ENCODE measurements around the gene TRIM2.

Gene TRIM2

GRCh38 chr4:153324046-153324445 lies 119.8 kb downstream of the TRIM2 start:
- in situ Hi-C loops (cut with MboI; ENCODE audit: low sequenced_read_pairs): no loop called here

GRCh38 chr4:153325558-153325957 lies 121.3 kb downstream of the TRIM2 start:
- in situ Hi-C loops (cut with MboI; ENCODE audit: low sequenced_read_pairs): no loop called here

- in situ Hi-C loops (cut with MboI; ENCODE audit: low sequenced_read_pairs): no loop called here
These were observed 122.3 kb downstream of the TRIM2 start for GRCh38 chr4:153326513-153326912.

GRCh38 chr4:153327247-153327646 lies 123.0 kb downstream of the TRIM2 start:
- in situ Hi-C loops (cut with MboI; ENCODE audit: low sequenced_read_pairs): no loop called here

GRCh38 chr4:153332936-153333335 lies 128.7 kb downstream of the TRIM2 start:
- in situ Hi-C loops (cut with MboI; ENCODE audit: low sequenced_read_pairs): no loop called here

- in situ Hi-C loops (cut with MboI; ENCODE audit: low sequenced_read_pairs): no loop called here
These were observed 129.6 kb downstream of the TRIM2 start for GRCh38 chr4:153333874-153334273.

- in situ Hi-C loops (cut with MboI; ENCODE audit: low sequenced_read_pairs): no loop called here
These were observed 131.4 kb downstream of the TRIM2 start for GRCh38 chr4:153335665-153336064.

GRCh38 chr4:153337686-153338085 lies 133.4 kb downstream of the TRIM2 start:
- in situ Hi-C loops (cut with MboI; ENCODE audit: low sequenced_read_pairs): no loop called here

- in situ Hi-C loops (cut with MboI; ENCODE audit: low sequenced_read_pairs): no loop called here
These were observed 137.4 kb downstream of the TRIM2 start for GRCh38 chr4:153341575-153342090.

GRCh38 chr4:153342751-153343552 lies 138.7 kb downstream of the TRIM2 start:
- in situ Hi-C loops (cut with MboI; ENCODE audit: low sequenced_read_pairs): no loop called here

GRCh38 chr4:153344131-153345011 lies 140.1 kb downstream of the TRIM2 start, which contains the start of gene MND1:
MND1 (plus strand) TSS chr4:153344688; CDS start chr4:153344738, 50 bp downstream.
- in situ Hi-C loops (cut with MboI; ENCODE audit: low sequenced_read_pairs): no loop called here

GRCh38 chr4:153345012-153345981 lies 141.1 kb downstream of the TRIM2 start:
- in situ Hi-C loops (cut with MboI; ENCODE audit: low sequenced_read_pairs): no loop called here

- in situ Hi-C loops (cut with MboI; ENCODE audit: low sequenced_read_pairs): no loop called here
These were observed 141.8 kb downstream of the TRIM2 start for GRCh38 chr4:153346031-153346430.

- in situ Hi-C loops (cut with MboI; ENCODE audit: low sequenced_read_pairs): no loop called here
These were observed 142.3 kb downstream of the TRIM2 start for GRCh38 chr4:153346563-153346962.

GRCh38 chr4:153347117-153347516 lies 142.9 kb downstream of the TRIM2 start:
- in situ Hi-C loops (cut with MboI; ENCODE audit: low sequenced_read_pairs): no loop called here

GRCh38 chr4:153348006-153348405 lies 143.8 kb downstream of the TRIM2 start:
- in situ Hi-C loops (cut with MboI; ENCODE audit: low sequenced_read_pairs): no loop called here

GRCh38 chr4:153349206-153349805 lies 145.1 kb downstream of the TRIM2 start:
- in situ Hi-C loops (cut with MboI; ENCODE audit: low sequenced_read_pairs): no loop called here

GRCh38 chr4:153362184-153362583 lies 157.9 kb downstream of the TRIM2 start:
- in situ Hi-C loops (cut with MboI; ENCODE audit: low sequenced_read_pairs): no loop called here

GRCh38 chr4:153364061-153364460 lies 159.8 kb downstream of the TRIM2 start:
- in situ Hi-C loops (cut with MboI; ENCODE audit: low sequenced_read_pairs): no loop called here

- in situ Hi-C loops (cut with MboI; ENCODE audit: low sequenced_read_pairs): no loop called here
These were observed 160.8 kb downstream of the TRIM2 start for GRCh38 chr4:153365003-153365402.

Measured in HL-60/S4 treated with retinoic acid at 250 ng/mL for 4 days and 3 days (cell line).